GM18505 (cell line): ENCODE data around the gene EMILIN2.

Experiments
- ATAC-seq: cut with Tn5 transposase; IDR thresholded peaks from one replicate; pipeline ENCODE4 v1.9.1; 2021; ENCODE audit not compliant: unreplicated experiment
- POLR2A ChIP-seq: IDR thresholded peaks from 4 replicates; pipeline ENCODE4 v1.6.1; 2011; ENCODE audit warnings: borderline replicate concordance; ENCODE audit not compliant: insufficient read depth, insufficient read length; ENCODE audit errors: extremely low read depth

EMILIN2 gene

GRCh38 chr18:2964361-2965010 is 117.7 kb downstream of the EMILIN2 start:
- TF ChIP-seq POLR2A = no peak
- no peak for ATAC-seq
